Liver (tissue), 9 donors: ENCODE data around the gene GATB. TPM values are rescaled to one million over a fixed set of nuclear protein-coding genes. Genes with fewer than 3 reads are reported as not detected.

Experiments used
- DNase-seq: peaks from one replicate; pipeline ENCODE4 v3.0.0-alpha.2; 2017; ENCODE audit warnings: low spot score
- H3K27ac ChIP-seq, 2 donors: one replicate each; pipeline ENCODE4 v1.7.0; 2013; ENCODE audit warnings: inconsistent platforms in 2 of 2, low read length in 2 of 2, control low read depth in 1 of 2, low read depth in 1 of 2, mild to moderate bottlenecking in 1 of 2
- H3K27me3 ChIP-seq, 4 donors: one replicate each; pipeline versions ENCODE4 v1.6.1 to v1.7.0; 2013; ENCODE audit warnings: low read length in 3 of 4, inconsistent platforms in 1 of 4, mild to moderate bottlenecking in 1 of 4, moderate library complexity in 1 of 4; ENCODE audit not compliant: control insufficient read depth in 4 of 4, insufficient read depth in 4 of 4
- H3K36me3 ChIP-seq, 4 donors: one replicate each; pipeline versions ENCODE4 v1.6.1 to v1.7.0; 2013; ENCODE audit warnings: low read length in 3 of 4, mild to moderate bottlenecking in 3 of 4, low read depth in 1 of 4, moderate library complexity in 1 of 4; ENCODE audit not compliant: control insufficient read depth in 4 of 4, insufficient read depth in 3 of 4
- H3K4me1 ChIP-seq, 4 donors: one replicate each; pipeline versions ENCODE4 v1.6.1 to v1.7.0; 2013; ENCODE audit warnings: low read length in 3 of 4, mild to moderate bottlenecking in 3 of 4, moderate library complexity in 1 of 4; ENCODE audit not compliant: control insufficient read depth in 4 of 4, insufficient read depth in 4 of 4
- H3K4me3 ChIP-seq, 3 donors: one replicate each; pipeline versions ENCODE4 v1.6.1 to v1.7.0; 2013; ENCODE audit warnings: low read length in 3 of 3, control low read depth in 1 of 3, low read depth in 1 of 3, mild to moderate bottlenecking in 1 of 3
- H3K9ac ChIP-seq, 2 donors: one replicate each; pipeline ENCODE4 v1.7.0; 2013; ENCODE audit warnings: low read length in 2 of 2, mild to moderate bottlenecking in 2 of 2, moderate library complexity in 2 of 2, control low read depth in 1 of 2, low read depth in 1 of 2
- H3K9me3 ChIP-seq, 4 donors: one replicate each; pipeline versions ENCODE4 v1.6.1 to v1.7.0; 2013; ENCODE audit warnings: low read length in 3 of 4; ENCODE audit not compliant: control insufficient read depth in 4 of 4
- ATF3 ChIP-seq: IDR thresholded peaks from 2 replicates; pipeline ENCODE4 v1.6.1; 2016; ENCODE audit warnings: antibody characterized with exemption
- CTCF ChIP-seq: fragments of 150-350 bp; IDR thresholded peaks from 2 replicates; pipeline ENCODE4 v1.5.1; 2017; ENCODE audit warnings: improper control_type of control experiment, low read depth, low read length; ENCODE audit not compliant: missing input control
- EGR1 ChIP-seq, 2 donors: IDR thresholded peaks; 2 replicates each; pipeline ENCODE4 v1.6.1; 2016 to 2018; ENCODE audit warnings: antibody characterized with exemption in 2 of 2, low read depth in 2 of 2
- FOXA1 ChIP-seq: IDR thresholded peaks from 2 replicates; pipeline ENCODE4 v1.6.1; 2016; ENCODE audit warnings: antibody characterized with exemption
- HNF4G ChIP-seq: IDR thresholded peaks from 2 replicates; pipeline ENCODE4 v1.6.1; 2016; ENCODE audit warnings: antibody characterized with exemption
- JUND ChIP-seq, 2 donors: IDR thresholded peaks; 2 replicates each; pipeline ENCODE4 v1.6.1; 2016; ENCODE audit warnings: antibody characterized with exemption in 2 of 2
- MAX ChIP-seq: IDR thresholded peaks from 2 replicates; pipeline ENCODE4 v1.6.1; 2016; ENCODE audit warnings: antibody characterized with exemption
- NR2F2 ChIP-seq: IDR thresholded peaks from 2 replicates; pipeline ENCODE4 v1.6.1; 2016; ENCODE audit warnings: antibody characterized with exemption
- RAD21 ChIP-seq, 2 donors: IDR thresholded peaks; 2 replicates each; pipeline ENCODE4 v1.6.1; 2016; ENCODE audit warnings: antibody characterized with exemption in 2 of 2, mild to moderate bottlenecking in 2 of 2
- REST ChIP-seq: IDR thresholded peaks from 2 replicates; pipeline ENCODE4 v1.6.1; 2016; ENCODE audit warnings: antibody characterized with exemption, mild to moderate bottlenecking
- TAF1 ChIP-seq: conservative IDR thresholded peaks from 2 replicates; pipeline ENCODE4 v1.6.1; 2016; ENCODE audit warnings: antibody characterized with exemption, mild to moderate bottlenecking
- YY1 ChIP-seq: IDR thresholded peaks from 2 replicates; pipeline ENCODE4 v1.6.1; 2016; ENCODE audit warnings: antibody characterized with exemption, mild to moderate bottlenecking
- ZBTB33 ChIP-seq: IDR thresholded peaks from 2 replicates; pipeline ENCODE4 v1.6.1; 2016; ENCODE audit warnings: antibody characterized with exemption
- WGBS: extraction: QIAGEN DNeasy Blood & Tissue Kit; methylation state at CpG from one replicate; pipeline ENCODE4 v1.1.7; 2013; 5-methylcytosine and 5-hydroxymethylcytosine counted together
- polyA plus RNA-seq, 2 donors: library from polyadenylated mRNA; stranded (reverse) in 1 of 2; unstranded in 1 of 2; fragments of 200-250 nt in 1 of 2; fragments of >200 nt in 1 of 2; fragmentation: Nextera tagmentation in 1 of 2; extraction: Ambion mirVana in 1 of 2; gene quantifications; one replicate each; pipeline versions ENCODE4 v1.2.1 to v1.2.3, GENCODE V29; 2013 to 2015
- total RNA-seq, 2 donors: library from RNA; depleted of rRNA; stranded (reverse); fragments of >200 nt; gene quantifications; one replicate each; pipeline ENCODE4 v1.2.3, GENCODE V29; 2014
- donor health status: healthy.
- donor health status: healthy.
- donor health status: healthy.
- donor health status: healthy.
- donor health status: healthy.

Gene GATB
- total and polyA plus RNA-seq, 4 donors, result 10.4 to 17.3 (median 12.5) TPM

- TF ChIP-seq MAX (no peak), REST (no peak), RAD21 (IDR thresholded peaks at IDR 0.05) (no peak), ZBTB33 (no peak), TAF1 (no peak), NR2F2 (no peak)
- WGBS, result 99% methylated on average over 6 of the region's 6 CpGs
Measured at GRCh38 chr4:151698213-151698612, 62.6 kb downstream of the GATB start.

GRCh38 chr4:151694961-151695720 lies 65.7 kb downstream of the GATB start:
- no peaks in the 10 kb centered on the region for H3K9me3 ChIP-seq
- no peak overlapping the region for H3K4me3 ChIP-seq
- no peaks in the 10 kb centered on the region for H3K27me3 ChIP-seq
- TF ChIP-seq EGR1 (IDR thresholded peaks at IDR 0.05; ENCODE audit: low read depth in 2 of 2) (no peak), NR2F2 (no peak), TAF1 (no peak), REST (no peak), FOXA1 (no peak), JUND (IDR thresholded peaks at IDR 0.05) (no peak), RAD21 (IDR thresholded peaks at IDR 0.05) (no peak), HNF4G (no peak), ATF3 (no peak), YY1 (no peak), CTCF (no peak)
- no peak overlapping the region for H3K27ac ChIP-seq
- WGBS, result 92% methylated on average over 13 of the region's 13 CpGs
- H3K36me3 ChIP-seq, result peaks cover 0 to 8% (median 3%) of the 10 kb centered on the region in 4 donors
- H3K4me1 ChIP-seq, result no peaks in the 10 kb centered on the region
- no peak overlapping the region for H3K9ac ChIP-seq
- DNase-seq, result no peak

More at GRCh38 chr4:151698213-151698612, 62.6 kb downstream of the GATB start:
- Histone ChIP-seq H3K27ac (no peak overlapping the region), H3K4me3 (no peak overlapping the region), H3K36me3 (peaks cover 0 to 22% (median 12%) of the 10 kb centered on the region in 4 donors), H3K9ac (no peak overlapping the region), H3K9me3 (no peaks in the 10 kb centered on the region), H3K27me3 (no peaks in the 10 kb centered on the region), H3K4me1 (no peaks in the 10 kb centered on the region)
- no peak for DNase-seq
